Measurements from ENCODE around the gene CD34.

The CD34 gene

GRCh38 chr1:207851696-207852095, 59.2 kb downstream of the CD34 start:
- ATAC-seq, result no peak

GRCh38 chr1:207850621-207851407, 60.1 kb downstream of the CD34 start:
- no peak for ATAC-seq
- no peak for TF ChIP-seq ZFP3 (CRISPR knock-in tag; IDR thresholded peaks at IDR 0.05)
- TF ChIP-seq CSDC2 (CRISPR knock-in tag; IDR thresholded peaks at IDR 0.05), result no peak
- no peak for TF ChIP-seq ZNF8 (CRISPR knock-in tag; IDR thresholded peaks at IDR 0.05)
- TF ChIP-seq ZNF565 (CRISPR knock-in tag; conservative IDR thresholded peaks at IDR 0.05; ENCODE audit: low read depth), result no peak
- no peak for TF ChIP-seq TCF4 (CRISPR knock-in tag; IDR thresholded peaks at IDR 0.05; ENCODE audit: borderline replicate concordance)
- no peak for TF ChIP-seq PPARA (CRISPR knock-in tag; IDR thresholded peaks at IDR 0.05; ENCODE audit: borderline replicate concordance)
- TF ChIP-seq BACH2 (CRISPR knock-in tag; IDR thresholded peaks at IDR 0.05; ENCODE audit: borderline replicate concordance), result no peak
- no peak for TF ChIP-seq PATZ1 (CRISPR knock-in tag; IDR thresholded peaks at IDR 0.05; ENCODE audit: borderline replicate concordance)

More at GRCh38 chr1:207851696-207852095, 59.2 kb downstream of the CD34 start:
- TF ChIP-seq ZFP30 (CRISPR knock-in tag; IDR thresholded peaks at IDR 0.05), result no peak
- no peak for TF ChIP-seq ZNF565 (CRISPR knock-in tag; conservative IDR thresholded peaks at IDR 0.05; ENCODE audit: low read depth)
- no peak for TF ChIP-seq ISL1 (CRISPR knock-in tag; IDR thresholded peaks at IDR 0.05)
- no peak for TF ChIP-seq PATZ1 (CRISPR knock-in tag; IDR thresholded peaks at IDR 0.05; ENCODE audit: borderline replicate concordance)
- no peak for TF ChIP-seq ARNTL (CRISPR knock-in tag; IDR thresholded peaks at IDR 0.05; ENCODE audit: borderline replicate concordance, low read depth)
- TF ChIP-seq PPARA (CRISPR knock-in tag; IDR thresholded peaks at IDR 0.05; ENCODE audit: borderline replicate concordance), result no peak
- no peak for TF ChIP-seq RARB (CRISPR knock-in tag; IDR thresholded peaks at IDR 0.05)

GRCh38 chr1:207849646-207850045, 61.3 kb downstream of the CD34 start:
- no peak for TF ChIP-seq SNAI2 (CRISPR knock-in tag; IDR thresholded peaks at IDR 0.05)
- TF ChIP-seq ZC3H10 (CRISPR knock-in tag; IDR thresholded peaks at IDR 0.05), result no peak
- ATAC-seq, result no peak

GRCh38 chr1:207849016-207849415, 61.9 kb downstream of the CD34 start:
- TF ChIP-seq SNAI2 (CRISPR knock-in tag; IDR thresholded peaks at IDR 0.05), result no peak
- no peak for ATAC-seq

GRCh38 chr1:207848234-207848633, 62.7 kb downstream of the CD34 start:
- TF ChIP-seq ZFP30 (CRISPR knock-in tag; IDR thresholded peaks at IDR 0.05) (no peak), ZC3H10 (CRISPR knock-in tag; IDR thresholded peaks at IDR 0.05) (no peak), CREB5 (CRISPR knock-in tag; IDR thresholded peaks at IDR 0.05; ENCODE audit: low read depth) (no peak), TCF4 (CRISPR knock-in tag; IDR thresholded peaks at IDR 0.05; ENCODE audit: borderline replicate concordance) (no peak), SNAI2 (CRISPR knock-in tag; IDR thresholded peaks at IDR 0.05) (no peak), POU6F1 (CRISPR knock-in tag; IDR thresholded peaks at IDR 0.05; ENCODE audit: borderline replicate concordance, low read depth) (no peak), ZNF565 (CRISPR knock-in tag; conservative IDR thresholded peaks at IDR 0.05; ENCODE audit: low read depth) (no peak), ZNF70 (CRISPR knock-in tag; IDR thresholded peaks at IDR 0.05) (no peak), ISL1 (CRISPR knock-in tag; IDR thresholded peaks at IDR 0.05) (no peak), CSRNP3 (CRISPR knock-in tag; IDR thresholded peaks at IDR 0.05) (no peak), BACH2 (CRISPR knock-in tag; IDR thresholded peaks at IDR 0.05; ENCODE audit: borderline replicate concordance) (no peak)
- peak; percentile 43 for ATAC-seq

Measured in SK-N-SH treated with all-trans-retinoic acid at 6 μM for 48 hours (cell line).